ENCODE results near the gene LSM12.
"Not testable (repeated sequence)": the region's sequence is repeated elsewhere in the genome, so short reads cannot be mapped to it uniquely, and the experiment has no call there.

Gene LSM12

DNA sequence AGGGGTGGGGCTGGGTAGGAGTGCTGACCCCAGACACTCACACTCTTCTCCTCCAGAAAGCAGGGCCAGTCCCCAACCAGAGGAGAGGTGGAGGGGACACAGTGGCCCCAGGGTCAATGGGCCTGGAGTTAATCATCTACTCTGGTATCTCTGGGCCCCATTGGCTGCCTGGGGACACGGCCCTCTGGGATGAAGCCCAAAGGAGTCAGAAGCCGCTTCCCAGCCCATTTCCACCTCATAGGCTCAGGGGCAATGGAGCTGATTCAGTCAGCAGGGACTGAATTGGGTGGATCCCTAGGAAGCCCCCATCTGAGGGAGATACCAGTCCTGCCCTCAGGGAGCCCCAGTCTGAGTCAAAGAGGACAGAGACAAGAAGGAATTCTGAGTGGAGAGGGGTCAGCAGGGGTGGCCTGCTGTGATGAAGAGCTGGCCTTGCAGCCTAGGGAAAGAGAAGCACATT, 65.0 kb downstream of the LSM12 start:
- Mint-ChIP-seq H3K36me3 (no peaks in the 10 kb centered on the region), H3K4me1 (ENCODE audit: low read depth) (peaks cover 7% of the 10 kb centered on the region), H3K9me3 (ENCODE audit: low read depth) (no peaks in the 10 kb centered on the region), H3K27ac (no peak overlapping the region), H3K27me3 (peaks cover 2% of the 10 kb centered on the region), H3K4me3 (no peak overlapping the region)

- H3K36me3 Mint-ChIP-seq, result no peaks in the 10 kb centered on the region
- H3K9me3 Mint-ChIP-seq (ENCODE audit: low read depth), result no peaks in the 10 kb centered on the region
- H3K27me3 Mint-ChIP-seq, result peaks cover 1% of the 10 kb centered on the region
- no peak overlapping the region for H3K27ac Mint-ChIP-seq
- peaks cover 1% of the 10 kb centered on the region for H3K4me1 Mint-ChIP-seq (ENCODE audit: low read depth)
- H3K4me3 Mint-ChIP-seq, result no peak overlapping the region
Observed at GRCh38 chr17:44000871-44001460, 65.5 kb downstream of the LSM12 start.

- H3K4me3 Mint-ChIP-seq, result no peak overlapping the region
Observed at GRCh38 chr17:44000141-44000860, 66.2 kb downstream of the LSM12 start.

DNA sequence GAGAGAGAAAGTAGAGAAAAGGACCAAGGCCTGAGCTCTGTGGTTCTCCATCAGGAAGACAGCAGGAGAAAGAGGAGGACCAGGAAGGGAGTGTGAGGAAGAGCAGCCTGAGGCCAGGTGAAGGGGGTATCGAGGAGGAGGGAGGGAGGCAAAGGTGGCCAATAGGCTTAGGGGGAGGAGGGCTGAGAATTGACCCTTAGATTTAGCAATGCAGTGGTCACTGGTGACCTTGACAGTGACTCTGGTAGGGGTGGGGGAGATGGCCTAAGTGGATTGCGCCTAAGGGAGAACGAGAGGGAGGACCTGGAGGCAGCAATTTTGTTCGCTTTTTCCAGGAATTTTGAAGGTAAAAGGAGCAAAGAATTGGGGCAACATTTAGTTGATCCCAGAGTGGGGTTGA, 67.4 kb downstream of the LSM12 start:
- H3K27ac Mint-ChIP-seq, result no peak overlapping the region
- H3K4me3 Mint-ChIP-seq, result no peak overlapping the region
- H3K27me3 Mint-ChIP-seq, result peaks cover 6% of the 10 kb centered on the region
- H3K36me3 Mint-ChIP-seq, result no peaks in the 10 kb centered on the region
- no peaks in the 10 kb centered on the region for H3K4me1 Mint-ChIP-seq (ENCODE audit: low read depth)
- no peaks in the 10 kb centered on the region for H3K9me3 Mint-ChIP-seq (ENCODE audit: low read depth)

More at GRCh38 chr17:44000141-44000860, 66.2 kb downstream of the LSM12 start:
- H3K36me3 Mint-ChIP-seq, result no peaks in the 10 kb centered on the region
- no peaks in the 10 kb centered on the region for H3K9me3 Mint-ChIP-seq (ENCODE audit: low read depth)
- peaks cover 3% of the 10 kb centered on the region for H3K27me3 Mint-ChIP-seq
- no peaks in the 10 kb centered on the region for H3K4me1 Mint-ChIP-seq (ENCODE audit: low read depth)
- no peak overlapping the region for H3K27ac Mint-ChIP-seq

DNA sequence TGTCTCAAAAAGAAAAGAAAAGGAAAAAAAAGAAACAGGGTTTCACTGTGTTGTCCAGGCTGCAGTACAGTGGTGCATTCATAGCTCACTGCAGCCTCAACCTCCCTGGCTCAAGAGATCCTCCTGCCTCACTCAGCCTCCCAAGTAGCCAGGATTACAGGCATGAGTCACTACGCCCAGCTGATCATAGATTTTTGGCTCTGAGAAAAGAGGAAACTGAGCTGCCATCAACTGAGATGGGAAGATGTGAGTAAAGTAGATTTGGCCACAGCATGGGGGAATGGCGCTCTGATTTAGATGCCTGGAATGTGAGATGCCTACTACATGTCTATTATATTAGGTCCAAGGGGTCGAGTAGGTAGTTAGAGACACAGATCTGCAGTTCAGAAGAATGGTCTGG, 67.9 kb downstream of the LSM12 start:
- H3K27ac Mint-ChIP-seq, result no peak overlapping the region
- no peaks in the 10 kb centered on the region for H3K4me1 Mint-ChIP-seq (ENCODE audit: low read depth)
- peaks cover 6% of the 10 kb centered on the region for H3K27me3 Mint-ChIP-seq
- no peaks in the 10 kb centered on the region for H3K9me3 Mint-ChIP-seq (ENCODE audit: low read depth)
- H3K36me3 Mint-ChIP-seq, result no peaks in the 10 kb centered on the region
- no peak overlapping the region for H3K4me3 Mint-ChIP-seq

GRCh38 chr17:43997180-43997579, 69.3 kb downstream of the LSM12 start:
- not testable (repeated sequence) for H3K4me1 Mint-ChIP-seq (ENCODE audit: low read depth); H3K27ac Mint-ChIP-seq; H3K4me3 Mint-ChIP-seq; H3K27me3 Mint-ChIP-seq; H3K36me3 Mint-ChIP-seq; H3K9me3 Mint-ChIP-seq (ENCODE audit: low read depth)

DNA sequence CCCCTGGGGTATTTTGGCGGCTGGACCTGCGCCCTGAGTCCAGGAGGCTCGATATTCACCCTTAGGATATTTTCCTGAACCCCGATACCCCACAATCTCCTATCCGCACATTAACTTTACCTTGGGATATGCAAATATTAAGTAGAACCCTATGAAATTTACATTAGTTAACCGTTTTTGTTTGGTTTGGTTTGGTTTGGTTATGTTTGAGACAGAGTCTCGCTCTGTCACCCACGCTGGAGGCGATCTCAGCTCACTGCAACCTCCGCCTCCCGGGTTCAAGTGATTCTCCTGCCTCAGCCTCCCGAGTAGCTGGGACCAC, 71.4 kb downstream of the LSM12 start:
- Mint-ChIP-seq H3K4me1 (ENCODE audit: low read depth) (no peaks in the 10 kb centered on the region), H3K27ac (no peak overlapping the region), H3K4me3 (no peak overlapping the region), H3K9me3 (ENCODE audit: low read depth) (no peaks in the 10 kb centered on the region), H3K27me3 (peaks cover 6% of the 10 kb centered on the region), H3K36me3 (no peaks in the 10 kb centered on the region)

DNA sequence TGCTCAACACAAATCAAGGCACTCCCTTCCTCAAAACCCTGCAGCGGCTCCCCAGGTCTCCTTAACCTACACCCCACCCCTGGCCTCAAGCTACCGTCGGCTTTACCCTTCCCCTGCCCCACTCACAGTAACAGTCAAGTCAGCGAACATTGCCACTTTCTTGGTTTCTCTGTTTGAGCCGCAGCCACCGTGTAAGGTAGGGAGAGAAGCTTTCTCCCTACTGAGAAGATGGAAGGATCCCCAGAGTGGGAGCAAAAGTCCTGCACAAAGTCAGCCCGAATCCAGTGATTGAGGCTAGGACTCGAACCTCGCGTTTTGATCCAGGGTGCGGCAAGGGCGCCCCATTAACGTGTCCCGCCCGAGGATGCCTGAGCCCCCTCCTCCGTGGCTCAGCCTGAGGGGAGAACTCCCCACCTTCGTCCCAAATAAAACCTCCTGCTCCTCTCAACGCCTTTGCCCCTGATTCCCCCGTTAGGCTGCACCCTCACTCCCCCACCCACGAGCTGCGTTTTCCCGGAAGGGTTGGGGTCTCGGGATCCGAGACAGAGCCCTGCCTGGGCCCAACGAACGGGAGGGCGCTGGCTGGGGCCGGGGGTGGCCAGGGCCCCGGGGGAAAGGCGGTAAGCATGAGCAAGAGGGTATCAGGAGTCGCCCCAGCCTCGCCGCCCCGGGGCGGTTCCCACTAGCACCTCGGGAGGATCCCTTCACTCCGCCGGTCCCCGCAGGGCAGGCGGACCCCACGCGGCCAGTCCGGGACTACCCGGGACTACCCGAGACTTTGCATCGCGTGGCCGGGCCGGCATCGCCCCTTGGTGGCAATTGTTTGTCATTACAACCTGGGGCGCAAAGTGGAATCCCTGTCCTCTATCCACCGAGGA, 72.0 kb downstream of the LSM12 start:
- H3K27me3 Mint-ChIP-seq, result peaks cover 6% of the 10 kb centered on the region
- peak overlapping the region; percentile 27 for H3K4me3 Mint-ChIP-seq
- no peaks in the 10 kb centered on the region for H3K9me3 Mint-ChIP-seq (ENCODE audit: low read depth)
- H3K27ac Mint-ChIP-seq, result no peak overlapping the region
- no peaks in the 10 kb centered on the region for H3K36me3 Mint-ChIP-seq
- H3K4me1 Mint-ChIP-seq (ENCODE audit: low read depth), result no peaks in the 10 kb centered on the region

DNA sequence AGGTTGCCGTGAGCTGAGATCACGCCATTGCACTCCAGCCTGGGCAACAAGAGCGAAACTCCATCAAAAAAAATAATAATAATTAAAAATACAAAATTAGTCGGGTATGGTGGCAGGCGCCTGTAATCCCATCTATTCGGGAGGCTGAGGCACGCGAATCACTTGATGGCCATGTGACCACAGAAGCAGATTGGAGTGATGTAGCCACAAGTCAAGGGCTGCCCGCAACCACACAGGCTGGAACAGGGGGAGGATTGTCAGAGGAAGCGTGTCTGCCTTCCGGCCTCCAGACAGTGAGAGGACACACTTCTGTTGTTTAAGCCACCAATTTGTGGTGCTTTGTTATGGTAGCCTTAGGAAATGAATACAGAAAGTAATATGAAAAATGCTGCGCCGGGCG, 73.8 kb downstream of the LSM12 start:
- Mint-ChIP-seq H3K27me3 (peaks cover 7% of the 10 kb centered on the region), H3K9me3 (ENCODE audit: low read depth) (no peaks in the 10 kb centered on the region), H3K4me3 (no peak overlapping the region), H3K36me3 (no peaks in the 10 kb centered on the region), H3K4me1 (ENCODE audit: low read depth) (no peaks in the 10 kb centered on the region), H3K27ac (no peak overlapping the region)

DNA sequence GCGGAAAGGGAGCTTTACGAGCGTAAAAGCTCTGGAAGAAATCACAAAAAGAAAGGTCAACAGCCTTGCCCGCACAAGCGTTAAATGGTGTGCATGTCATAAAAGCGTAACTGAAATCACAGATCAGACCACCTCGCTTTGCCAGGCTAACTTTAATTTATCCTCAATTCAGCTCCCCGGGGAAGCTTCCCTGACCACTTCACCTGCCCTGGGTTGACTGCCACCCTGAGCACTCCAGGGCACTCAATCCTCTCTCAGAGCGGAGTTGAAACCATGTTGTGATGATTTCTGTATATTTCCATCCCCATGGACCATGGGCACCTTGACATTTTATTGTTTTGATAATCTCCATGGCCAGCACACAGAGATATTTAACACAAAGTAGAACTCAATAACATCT, 78.2 kb downstream of the LSM12 start:
- Mint-ChIP-seq H3K4me3 (no peak overlapping the region), H3K9me3 (ENCODE audit: low read depth) (no peaks in the 10 kb centered on the region), H3K36me3 (no peaks in the 10 kb centered on the region), H3K4me1 (ENCODE audit: low read depth) (peaks cover 3% of the 10 kb centered on the region), H3K27ac (no peak overlapping the region), H3K27me3 (peaks cover 7% of the 10 kb centered on the region)

GRCh38 chr17:43987131-43988021, 79.1 kb downstream of the LSM12 start:
- no peak overlapping the region for H3K27ac Mint-ChIP-seq
- H3K4me1 Mint-ChIP-seq (ENCODE audit: low read depth), result peaks cover 3% of the 10 kb centered on the region
- H3K27me3 Mint-ChIP-seq, result peaks cover 10% of the 10 kb centered on the region
- no peak overlapping the region for H3K4me3 Mint-ChIP-seq
- no peaks in the 10 kb centered on the region for H3K36me3 Mint-ChIP-seq
- no peaks in the 10 kb centered on the region for H3K9me3 Mint-ChIP-seq (ENCODE audit: low read depth)

DNA sequence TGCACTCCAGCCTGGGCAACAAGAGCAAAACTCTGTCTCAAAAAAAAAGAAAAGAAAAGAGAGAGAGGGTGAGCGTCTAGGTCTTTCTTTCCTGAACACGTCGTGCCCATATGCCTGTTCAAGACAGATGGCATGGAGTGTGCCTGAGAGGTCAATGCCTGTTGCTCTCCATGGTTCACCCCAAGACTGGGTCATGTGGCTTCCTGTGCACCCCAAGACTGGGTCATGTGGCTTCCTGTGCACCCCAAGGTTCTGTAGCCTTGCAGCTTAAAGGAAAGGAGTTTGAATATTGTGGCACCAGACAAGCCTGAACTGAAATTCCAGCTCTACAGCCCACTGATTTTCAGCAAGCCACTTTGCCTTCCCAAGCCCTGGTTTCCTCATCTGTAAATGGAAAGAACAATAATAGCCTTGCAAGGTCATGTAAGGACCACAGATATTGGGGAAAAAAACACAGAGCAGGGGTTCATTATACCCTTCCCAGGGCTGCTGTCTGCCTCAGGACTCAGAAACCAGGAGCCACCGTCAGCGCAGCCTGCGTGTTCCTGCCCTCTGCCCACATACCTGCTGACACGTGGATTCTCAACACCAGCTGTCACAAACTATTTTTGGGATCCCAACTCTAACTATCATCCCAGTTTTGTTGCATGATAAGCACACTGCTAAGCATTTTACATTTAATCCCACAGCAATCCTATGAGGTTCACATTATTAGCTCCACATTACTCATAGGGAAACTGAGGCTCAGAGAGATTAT, 80.1 kb downstream of the LSM12 start:
- Mint-ChIP-seq H3K4me1 (ENCODE audit: low read depth) (peaks cover 3% of the 10 kb centered on the region), H3K27ac (no peak overlapping the region), H3K36me3 (no peaks in the 10 kb centered on the region), H3K9me3 (ENCODE audit: low read depth) (no peaks in the 10 kb centered on the region), H3K4me3 (no peak overlapping the region), H3K27me3 (peaks cover 17% of the 10 kb centered on the region)

DNA sequence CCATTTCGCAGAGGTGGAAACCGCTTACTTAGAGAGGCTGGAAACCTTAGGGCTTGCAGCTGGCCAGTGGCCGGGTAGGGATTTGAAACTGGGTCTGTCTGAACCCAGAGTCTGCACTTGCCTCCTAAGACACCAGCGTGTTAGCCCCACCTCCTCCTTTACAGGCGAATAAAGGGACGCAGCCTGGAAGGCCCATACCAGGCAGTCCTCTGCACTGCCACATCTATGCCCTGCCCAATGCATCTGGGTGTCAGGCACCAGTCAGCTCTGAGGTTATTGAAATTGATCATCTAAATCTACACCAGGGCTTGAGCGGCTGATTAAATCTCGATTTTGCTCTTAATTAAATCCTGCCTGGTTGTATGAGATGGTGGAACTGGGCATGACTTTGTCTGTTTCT, 82.0 kb downstream of the LSM12 start:
- Mint-ChIP-seq H3K27ac (no peak overlapping the region), H3K4me3 (peak overlapping the region; percentile 42), H3K36me3 (no peaks in the 10 kb centered on the region), H3K9me3 (ENCODE audit: low read depth) (no peaks in the 10 kb centered on the region), H3K27me3 (peaks cover 17% of the 10 kb centered on the region), H3K4me1 (ENCODE audit: low read depth) (peaks cover 3% of the 10 kb centered on the region)

Measured in activated naive CD8-positive, alpha-beta T cell (primary cell).